ENCODE measurements around the gene ATRN. TPM values are rescaled to one million over a fixed set of nuclear protein-coding genes. Genes with fewer than 3 reads are reported as not detected.

The ATRN gene
- total RNA-seq, 1 donor from 2014 or later, result 26.3 TPM

DNA sequence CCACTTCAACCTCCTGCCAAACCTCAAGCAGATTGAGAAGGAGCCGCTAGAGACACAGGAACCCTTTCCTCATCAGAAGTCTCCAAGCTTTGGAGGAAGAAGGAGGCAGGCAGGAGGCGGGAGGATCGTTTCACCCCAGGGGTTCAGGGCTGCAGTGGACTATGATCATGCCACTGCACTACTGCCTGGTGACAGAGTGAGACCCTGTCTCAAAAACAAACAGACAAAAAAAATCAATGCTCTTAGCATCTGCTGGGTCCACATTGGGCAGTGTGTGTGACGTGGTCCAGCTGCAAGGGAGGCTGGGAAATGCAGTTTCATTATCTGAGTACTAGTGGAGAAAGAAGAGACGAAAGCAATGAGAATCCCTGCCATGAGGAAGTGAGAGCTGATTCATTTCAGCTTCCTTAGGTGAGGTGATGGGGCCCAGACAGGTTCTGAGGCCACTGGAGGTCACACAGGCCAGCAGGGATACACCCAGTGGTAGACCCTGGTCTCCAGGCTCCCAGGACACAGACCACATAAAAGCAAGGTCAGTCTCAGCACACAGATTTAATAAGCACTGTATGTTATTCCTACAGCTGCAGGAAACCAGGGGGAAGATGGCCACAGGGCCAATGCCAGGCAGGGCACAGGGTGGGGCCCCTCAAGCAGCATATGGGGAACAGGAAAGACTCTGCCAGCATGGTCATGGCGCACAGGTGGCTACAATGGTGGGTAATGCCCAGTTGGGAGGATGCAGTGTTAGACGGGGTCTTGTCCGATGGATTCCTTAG lies 188.1 kb downstream of the ATRN start:
- no peak for DNase-seq

DNA sequence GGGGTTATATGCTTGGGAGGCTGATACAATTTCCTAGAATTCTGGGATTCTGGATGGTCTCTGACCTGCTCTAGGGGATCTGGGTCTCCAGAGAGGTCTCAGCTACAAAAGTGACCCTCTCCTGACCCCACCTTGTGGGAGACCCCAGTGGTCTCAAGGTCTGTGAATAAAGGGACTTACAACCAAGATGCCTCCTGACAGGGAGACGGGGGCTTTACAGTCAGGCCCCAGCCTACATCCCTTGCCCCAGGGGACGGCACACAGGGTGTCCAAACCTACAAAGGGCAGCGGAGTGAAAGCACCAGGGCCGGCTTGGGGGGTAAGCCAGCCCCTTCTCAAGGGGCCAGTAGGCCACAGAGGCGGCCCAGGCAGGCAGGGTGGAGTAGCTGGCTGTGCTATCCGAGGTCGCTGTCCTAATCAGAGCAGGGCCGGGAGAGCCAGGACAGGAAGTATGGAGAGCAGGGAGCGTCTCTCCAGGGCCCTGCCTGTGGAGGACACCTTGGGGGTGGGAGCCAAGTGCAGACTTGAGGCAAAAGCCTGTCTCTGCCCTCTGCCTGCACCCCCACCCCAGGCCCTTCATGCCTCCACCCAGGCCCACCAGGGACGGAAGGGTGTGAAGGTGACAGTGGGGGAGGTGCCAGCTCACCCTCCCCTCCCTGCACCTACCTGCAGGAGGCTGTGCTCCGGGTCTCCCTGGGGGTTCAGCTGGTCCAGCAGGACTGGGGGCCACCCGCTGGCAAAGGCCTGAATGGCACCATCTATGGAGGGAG lies 188.9 kb downstream of the ATRN start:
- DNase-seq, result no peak

GRCh38 chr20:3660262-3661059 lies 189.6 kb downstream of the ATRN start:
- no peak for DNase-seq

- DNase-seq, result no peak
These were observed 190.4 kb downstream of the ATRN start for GRCh38 chr20:3661060-3661813.

DNA sequence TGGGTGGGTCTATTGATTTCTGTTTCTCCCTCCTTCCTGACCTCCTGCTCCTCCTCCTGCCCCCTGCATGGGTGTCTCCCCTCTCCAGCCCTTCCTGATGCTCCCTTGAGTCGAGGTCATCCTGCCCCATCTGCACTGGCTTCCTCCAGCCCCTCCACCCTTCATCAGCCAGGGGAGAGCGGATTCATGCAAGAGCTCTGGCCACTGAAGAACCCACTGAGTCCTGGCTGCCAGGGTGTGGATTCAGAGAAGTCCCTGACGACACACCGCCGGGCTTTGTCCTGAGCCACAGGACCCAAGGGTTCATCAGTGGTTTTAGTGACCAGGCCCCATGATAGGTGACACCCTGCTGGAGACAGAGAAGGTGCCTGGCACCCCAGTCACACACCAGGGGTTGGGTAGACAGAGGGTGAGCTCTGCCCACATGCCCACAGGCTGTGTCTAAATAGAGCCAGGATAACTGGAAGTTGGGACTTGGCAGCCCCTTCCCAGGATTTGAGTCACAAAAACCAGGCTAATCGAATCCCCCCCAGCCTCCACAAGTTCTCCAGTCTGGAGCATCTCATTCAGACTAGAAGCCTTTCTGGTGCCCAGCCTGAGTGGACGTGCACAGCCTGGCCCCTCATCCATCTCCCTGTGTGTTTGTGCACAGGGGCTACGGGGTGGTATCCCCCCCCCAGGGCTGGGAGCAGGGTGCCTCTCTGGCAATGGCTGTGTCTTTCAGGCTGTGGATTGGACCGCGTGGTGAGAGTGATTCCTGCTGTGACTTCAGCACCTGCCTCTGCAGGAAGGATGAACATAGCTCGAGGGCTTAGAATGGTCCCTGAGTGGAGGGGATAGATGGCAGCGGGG lies 191.2 kb downstream of the ATRN start:
- DNase-seq, result no peak

GRCh38 chr20:3663031-3663701 lies 192.3 kb downstream of the ATRN start, which contains the start of gene GFRA4:
Gene GFRA4 (minus strand): TSS chr20:3663399. CDS start chr20:3663399, 0 bp downstream.
- DNase-seq, result no peak

DNA sequence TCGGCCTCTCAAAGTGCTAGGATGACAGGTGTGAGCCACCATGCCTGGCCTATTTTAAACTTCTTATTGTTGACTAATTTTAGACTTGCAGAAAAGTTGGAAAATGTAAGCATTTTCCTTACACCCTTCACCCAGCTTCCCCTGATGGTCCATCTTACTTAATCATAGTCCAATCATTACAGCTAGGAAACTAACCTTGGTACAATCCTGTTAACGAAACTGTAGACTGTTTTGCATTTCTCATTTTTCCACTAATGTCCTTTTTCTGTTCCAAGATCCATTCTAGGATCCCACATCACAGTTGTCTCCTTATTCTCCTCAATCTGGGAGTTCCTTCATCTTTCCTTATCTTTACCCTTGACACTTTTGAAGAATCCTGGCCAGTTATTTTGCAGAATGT lies 193.0 kb downstream of the ATRN start:
- no peak for DNase-seq

- no peak for DNase-seq
These were observed 196.7 kb downstream of the ATRN start for GRCh38 chr20:3667434-3668037.

DNA sequence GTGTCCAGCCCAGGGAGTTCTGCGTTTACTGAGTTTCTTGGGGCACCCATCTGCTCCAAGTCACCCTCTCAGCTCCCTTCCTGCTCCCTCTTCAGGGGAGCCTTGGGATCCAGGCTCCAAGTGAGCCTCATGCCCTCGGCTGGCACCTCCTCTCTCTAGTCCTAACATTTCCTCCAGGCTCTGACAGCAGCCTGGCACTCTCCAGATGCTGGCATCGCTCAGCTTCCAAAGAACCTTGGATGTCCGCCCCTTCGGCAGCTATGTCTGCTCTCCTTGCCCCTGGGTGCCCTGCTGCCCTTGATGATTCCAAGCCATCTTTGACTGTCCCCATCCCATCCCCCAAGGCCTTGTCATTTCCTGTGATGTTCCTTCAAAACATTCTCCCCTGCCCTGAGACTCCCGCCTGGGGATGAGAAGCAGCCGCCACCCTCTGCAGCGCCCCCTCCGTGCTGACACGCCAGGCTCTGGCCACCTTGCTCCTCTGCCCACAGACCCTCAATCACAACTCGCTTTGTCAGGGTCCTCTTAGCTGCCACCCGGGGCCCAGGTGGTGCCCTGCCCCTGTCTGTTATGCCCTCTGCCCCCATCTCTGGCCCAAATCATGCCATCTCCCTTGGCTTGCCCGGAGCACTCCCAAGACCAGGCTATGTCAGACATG lies 199.0 kb downstream of the ATRN start:
- DNase-seq, result no peak

DNA sequence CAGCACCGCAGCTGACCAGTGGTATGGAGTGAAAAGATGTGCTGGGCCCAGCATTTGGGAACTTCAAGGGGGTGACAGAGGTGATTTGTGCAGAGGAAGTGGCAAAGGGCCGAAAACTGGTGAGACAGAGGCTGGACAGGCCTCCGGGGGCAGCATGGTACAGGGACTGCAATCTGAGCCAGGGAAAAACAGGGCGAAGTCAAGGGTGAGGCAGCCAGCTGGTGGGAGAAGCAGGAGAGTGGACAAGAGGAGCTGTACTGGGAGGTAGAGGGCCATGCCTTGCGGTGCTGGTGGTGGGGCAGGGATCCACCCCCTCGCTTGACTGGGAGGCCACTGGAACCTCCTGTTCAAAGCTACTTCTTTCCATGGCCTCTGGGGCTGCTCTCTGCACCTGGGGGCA lies 199.7 kb downstream of the ATRN start:
- no peak for DNase-seq

DNA sequence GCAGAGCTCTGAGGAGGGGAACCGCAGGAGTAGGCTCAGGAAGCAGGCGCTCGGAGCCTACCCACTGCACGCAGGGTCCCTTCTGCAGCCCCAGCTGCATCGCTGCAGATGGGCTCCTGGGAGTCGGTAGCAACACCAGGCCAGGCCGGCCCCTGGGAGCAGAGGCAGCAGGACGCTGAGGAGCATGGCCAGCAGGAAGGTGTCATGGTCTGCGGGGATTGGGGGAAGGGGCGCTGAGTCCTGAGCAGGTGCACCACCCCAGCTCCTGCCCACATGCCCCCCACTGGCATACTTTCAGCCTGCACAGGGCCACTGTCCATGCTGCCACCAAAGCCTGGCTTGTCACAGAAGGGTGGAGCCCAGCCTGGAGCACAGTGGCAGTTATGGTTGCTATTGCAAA lies 200.1 kb downstream of the ATRN start:
- DNase-seq, result no peak

- no peak for DNase-seq
These were observed 201.2 kb downstream of the ATRN start for GRCh38 chr20:3671986-3672546.

- DNase-seq, result no peak
These were observed 201.8 kb downstream of the ATRN start for GRCh38 chr20:3672547-3673171.

DNA sequence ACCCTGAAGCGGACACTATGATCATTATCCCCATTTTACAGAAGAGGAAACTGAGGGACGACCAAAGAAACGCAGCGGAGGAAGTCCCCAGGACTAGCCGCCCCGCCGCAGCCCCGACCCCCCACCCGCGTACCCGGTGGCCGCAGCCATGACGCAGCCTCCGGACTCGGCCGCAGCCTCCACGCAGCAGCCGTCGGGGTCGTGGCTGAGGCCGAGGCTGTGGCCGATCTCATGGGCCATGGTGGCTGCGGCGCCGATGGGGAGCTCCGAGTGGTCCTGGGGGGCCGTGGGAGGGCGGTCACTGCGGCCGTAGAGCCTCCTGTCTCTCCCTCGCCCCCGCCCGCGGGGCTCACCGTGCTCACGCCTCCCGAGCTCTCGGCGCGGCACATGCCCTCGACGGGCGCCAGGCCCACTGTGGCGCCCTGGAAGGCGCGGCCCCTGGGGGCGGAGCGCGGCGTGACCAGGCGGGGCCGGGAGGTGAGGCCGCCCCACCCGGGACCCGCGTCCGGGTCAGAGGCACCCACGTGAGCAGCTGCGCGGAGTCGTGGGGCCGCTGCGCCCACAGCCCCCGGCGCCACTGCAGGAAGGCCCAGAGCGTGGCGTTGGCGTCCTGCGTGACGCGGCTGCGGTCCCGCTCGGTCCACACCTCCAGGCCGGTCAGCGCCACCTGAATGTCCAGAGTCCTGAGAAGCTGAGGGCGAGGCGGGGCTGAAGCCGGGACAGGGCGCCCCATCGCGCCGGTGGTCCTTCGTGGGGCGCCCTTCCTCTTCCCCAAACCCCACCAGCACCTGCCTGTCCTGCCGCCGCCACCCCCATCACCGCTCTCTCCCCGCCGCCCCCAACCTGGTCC lies 202.6 kb downstream of the ATRN start:
- no peak for DNase-seq

GRCh38 chr20:3674447-3674846 lies 203.6 kb downstream of the ATRN start:
- no peak for DNase-seq

GRCh38 chr20:3674995-3675900 lies 204.4 kb downstream of the ATRN start:
- no peak for DNase-seq

GRCh38 chr20:3677733-3678132 lies 206.9 kb downstream of the ATRN start:
- peak; percentile 60 for DNase-seq

Data from skin of body (tissue), 2 donors.